Measurements from ENCODE around the gene MAL.
"Not testable (repeated sequence)": the region's sequence is repeated elsewhere in the genome, so short reads cannot be mapped to it uniquely, and the experiment has no call there.

MAL gene

DNA sequence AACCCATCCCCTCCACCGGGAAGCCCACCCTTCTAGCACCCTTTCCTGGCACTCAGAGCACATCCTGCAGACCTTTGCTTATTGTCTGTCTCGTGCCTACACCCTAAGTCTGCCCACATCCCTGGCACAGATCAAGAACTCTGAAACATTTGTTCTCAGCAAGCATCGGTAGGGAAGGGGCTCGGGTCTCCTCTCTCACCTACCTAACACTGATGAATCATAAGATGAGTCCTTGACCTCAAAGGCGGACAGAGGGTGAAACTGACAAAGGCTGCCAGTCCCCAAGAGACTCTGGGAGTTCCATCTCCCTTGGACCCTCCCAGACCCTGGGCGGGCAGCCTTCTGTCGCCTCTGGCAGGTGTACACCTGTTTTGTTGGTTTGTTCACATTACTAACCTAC lies 9.3 kb downstream of the MAL start:
- no peak for DNase-seq

DNA sequence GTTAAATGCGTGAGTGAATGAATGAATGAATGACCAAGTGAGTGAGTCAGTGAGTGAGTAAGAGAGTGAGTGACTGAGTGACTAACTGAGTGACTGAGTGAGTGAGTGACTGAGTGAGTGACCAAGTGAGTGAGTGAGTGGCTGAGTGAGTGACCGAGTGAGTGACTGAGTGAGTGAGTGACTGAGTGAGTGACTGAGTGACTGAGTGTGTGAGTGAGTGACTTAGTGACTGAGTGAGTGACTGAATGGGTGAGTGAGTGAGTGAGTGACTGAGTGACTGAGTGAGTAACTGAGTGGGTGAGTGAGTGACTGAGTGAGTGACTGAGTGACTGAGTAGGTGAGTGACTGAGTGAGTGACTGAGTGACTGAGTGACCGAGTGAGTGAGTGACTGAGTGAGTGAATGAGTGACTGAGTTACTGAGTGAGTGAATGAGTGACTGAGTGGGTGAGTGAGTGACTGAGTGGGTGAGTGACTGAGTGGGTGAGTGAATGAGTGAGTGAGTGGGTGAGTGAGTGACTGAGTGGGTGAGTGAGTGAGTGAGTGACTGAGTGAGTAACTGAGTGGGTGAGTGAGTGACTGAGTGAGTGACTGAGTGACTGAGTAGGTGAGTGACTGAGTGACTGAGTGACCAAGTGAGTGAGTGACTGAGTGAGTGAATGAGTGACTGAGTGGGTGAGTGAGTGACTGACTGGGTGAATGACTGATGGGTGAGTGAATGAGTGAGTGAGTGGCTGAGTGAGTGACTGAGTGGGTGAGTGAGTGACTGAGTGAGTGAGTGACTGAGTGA lies 11.3 kb downstream of the MAL start:
- DNase-seq, result no peak

GRCh38 chr2:95037384-95037839 lies 11.9 kb downstream of the MAL start:
- DNase-seq, result no peak

- DNase-seq, result not testable (repeated sequence)
Observed at GRCh38 chr2:95037841-95038585, 12.5 kb downstream of the MAL start.

GRCh38 chr2:95038635-95039298 lies 13.3 kb downstream of the MAL start:
- DNase-seq, result no peak

DNA sequence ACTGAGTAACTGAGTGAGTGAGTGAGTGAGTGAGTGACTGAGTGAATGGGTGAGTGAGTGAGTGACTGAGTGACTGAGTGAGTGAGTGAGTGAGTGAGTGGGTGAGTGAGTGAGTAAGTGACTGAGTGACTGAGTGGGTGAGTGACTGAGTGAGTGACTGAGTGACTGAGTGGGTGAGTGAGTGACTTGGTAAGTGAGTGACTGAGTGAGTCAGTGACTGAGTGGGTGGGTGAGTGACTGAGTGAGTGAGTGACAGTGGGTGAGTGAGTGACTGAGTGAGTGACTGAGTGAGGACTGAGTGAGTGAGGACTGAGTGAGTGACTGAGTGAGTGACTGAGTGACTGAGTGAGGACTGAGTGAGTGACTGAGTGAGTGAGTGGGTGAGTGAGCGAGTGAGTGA lies 13.9 kb downstream of the MAL start:
- no peak for DNase-seq

- no peak for DNase-seq
Observed at GRCh38 chr2:95039978-95040377, 14.5 kb downstream of the MAL start.

DNA sequence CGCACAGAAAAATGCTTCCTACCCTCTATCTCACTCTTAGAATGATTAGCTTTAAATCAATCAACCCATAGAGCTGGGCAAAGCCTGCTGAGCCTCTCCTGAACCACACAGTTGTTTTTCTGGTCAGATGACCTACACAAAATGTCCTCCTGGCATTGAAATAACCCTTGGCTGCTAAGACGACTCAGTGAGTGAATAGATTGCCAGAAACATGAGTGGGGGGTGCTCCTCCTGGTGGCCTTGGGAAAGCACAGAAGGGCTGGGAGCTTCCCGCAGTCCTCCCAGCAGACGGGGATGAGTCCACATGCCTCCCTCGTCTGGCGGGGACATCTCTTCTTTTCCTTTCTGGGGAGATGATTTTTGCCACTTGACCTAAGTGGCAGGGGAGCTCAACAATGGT lies 14.9 kb downstream of the MAL start:
- DNase-seq, result no peak

DNA sequence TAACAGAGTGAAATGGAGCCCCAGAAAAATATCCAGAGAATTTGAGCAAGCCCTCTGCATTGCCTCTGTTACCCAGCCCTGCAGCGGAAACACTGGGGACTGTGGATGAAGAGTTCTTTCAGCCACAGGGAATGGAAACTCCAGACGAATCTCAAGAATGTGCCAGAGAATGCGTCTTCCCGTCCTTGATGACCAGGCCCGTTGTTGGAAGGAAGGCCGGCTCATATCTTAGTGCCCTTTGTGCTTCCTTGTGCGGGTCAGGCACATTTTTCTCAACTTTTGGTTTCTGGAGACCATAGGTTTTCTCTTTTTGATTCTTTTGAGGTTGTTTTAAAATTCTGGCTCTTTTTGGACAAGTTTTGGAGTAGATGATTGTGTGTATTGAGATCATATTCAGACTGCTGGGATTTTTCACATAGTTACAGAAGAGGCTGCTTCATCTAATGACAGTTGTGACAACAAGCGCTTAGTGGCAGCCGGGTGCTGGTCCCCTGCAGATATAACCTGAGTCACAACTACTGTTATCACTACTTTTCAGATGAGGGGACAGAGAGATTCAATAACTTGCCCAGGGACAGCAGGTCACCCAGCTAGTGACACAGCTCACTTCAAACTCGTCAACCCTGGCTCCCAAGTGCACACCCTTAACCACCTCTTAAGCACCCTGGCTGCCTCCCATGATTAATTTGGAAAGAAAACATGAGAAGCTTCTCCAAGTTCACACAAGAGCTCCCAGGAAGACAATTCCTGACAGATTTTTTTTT lies 15.7 kb downstream of the MAL start:
- no peak for DNase-seq

- DNase-seq, result no peak
Observed at GRCh38 chr2:95041824-95042442, 16.4 kb downstream of the MAL start.

DNA sequence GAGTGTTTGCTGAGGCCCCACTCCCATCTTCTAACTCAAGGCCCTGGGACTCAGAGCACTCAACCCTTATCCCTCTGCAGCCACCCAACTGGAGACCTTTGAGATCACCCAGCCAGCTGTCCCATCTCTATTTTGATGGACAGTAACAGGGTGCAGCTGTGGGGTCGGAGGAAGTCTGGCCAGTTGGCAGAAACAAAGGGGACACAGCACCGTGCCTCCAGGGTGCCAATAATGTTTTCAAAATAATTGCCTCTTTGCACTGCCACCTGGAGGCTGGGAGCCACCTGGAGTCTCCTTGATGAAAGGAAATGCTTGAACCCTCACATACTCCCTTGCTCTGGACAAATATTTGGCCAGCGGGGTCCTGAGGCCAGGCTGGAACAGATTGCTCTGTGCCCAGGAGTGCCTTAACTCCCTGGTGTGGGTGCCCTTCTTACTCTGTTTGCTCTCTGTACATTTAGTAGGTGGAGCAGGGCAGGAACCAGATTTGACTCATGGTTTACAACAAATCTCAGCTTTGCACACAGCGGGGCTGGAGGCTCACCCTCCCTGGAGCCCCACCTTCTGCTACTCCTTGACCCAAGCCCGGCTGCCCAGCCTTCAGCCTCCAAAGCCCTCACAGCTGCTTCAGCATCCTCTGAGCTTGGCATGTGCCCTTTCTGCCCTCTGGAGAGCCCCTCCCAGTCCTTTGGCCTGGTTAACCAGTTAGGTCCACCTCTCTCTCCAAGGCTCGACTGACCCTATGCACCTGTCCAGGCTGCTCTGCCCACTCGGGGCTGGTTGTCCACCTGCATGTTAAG lies 17.2 kb downstream of the MAL start:
- peak; percentile 34 for DNase-seq

DNA sequence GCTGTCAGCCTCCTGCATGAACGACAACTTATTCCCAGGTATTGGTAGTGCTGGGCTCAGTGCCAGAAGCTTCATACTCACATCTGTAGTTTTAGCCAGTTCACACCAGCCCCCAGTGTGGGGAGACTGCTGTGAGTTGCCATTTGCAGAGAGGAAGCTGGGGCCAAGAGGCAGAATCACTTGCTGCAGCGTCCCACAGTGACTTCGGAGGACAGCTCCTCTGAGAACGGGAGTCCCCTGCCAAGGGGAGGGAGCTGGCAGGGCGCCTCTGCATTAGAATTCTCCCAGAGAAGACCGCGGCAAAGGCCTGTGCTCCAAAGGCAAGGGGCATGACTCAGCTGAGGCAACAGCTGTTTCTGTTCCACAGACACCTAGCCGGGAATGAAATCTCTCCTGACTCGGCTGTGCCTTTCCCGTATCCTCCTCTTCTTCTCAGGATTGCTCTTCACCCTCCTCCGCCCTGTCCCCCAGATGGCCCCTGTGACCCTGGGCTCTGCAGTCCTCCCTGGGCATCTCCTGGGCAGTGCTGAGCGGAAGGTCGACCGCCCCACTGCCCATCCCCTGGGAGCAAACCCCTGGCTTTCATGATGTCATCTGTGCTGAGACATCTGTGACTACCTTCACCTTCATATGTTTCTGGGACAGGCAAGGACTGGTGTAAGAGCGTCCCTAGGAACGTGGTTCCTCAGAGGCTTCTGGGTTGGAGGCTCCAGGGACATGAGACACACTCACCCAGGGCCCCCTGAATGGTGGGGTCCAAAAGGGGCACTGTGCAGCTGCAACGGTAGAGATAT lies 18.0 kb downstream of the MAL start:
- no peak for DNase-seq

DNA sequence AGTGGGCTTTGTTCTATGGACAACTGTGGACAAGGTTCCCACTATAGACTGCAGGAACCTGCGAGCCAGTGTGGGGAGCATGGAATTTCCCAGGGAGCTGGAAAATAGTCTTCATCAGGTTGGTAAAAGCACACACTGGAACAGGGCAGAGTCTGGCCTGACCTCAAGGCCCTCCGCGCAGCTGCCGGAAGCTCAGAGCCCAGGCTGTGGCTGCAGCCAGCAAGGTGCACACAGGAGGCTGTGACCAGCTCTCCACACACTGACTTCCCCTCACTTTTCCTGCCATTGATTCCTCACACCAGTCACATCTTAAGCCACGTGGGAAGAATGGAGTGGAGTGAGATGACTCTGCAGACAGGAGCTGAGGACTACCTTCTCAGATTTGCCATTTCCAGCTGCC lies 19.1 kb downstream of the MAL start:
- no peak for DNase-seq

GRCh38 chr2:95046371-95047112 lies 21.0 kb downstream of the MAL start:
- no peak for DNase-seq

DNA sequence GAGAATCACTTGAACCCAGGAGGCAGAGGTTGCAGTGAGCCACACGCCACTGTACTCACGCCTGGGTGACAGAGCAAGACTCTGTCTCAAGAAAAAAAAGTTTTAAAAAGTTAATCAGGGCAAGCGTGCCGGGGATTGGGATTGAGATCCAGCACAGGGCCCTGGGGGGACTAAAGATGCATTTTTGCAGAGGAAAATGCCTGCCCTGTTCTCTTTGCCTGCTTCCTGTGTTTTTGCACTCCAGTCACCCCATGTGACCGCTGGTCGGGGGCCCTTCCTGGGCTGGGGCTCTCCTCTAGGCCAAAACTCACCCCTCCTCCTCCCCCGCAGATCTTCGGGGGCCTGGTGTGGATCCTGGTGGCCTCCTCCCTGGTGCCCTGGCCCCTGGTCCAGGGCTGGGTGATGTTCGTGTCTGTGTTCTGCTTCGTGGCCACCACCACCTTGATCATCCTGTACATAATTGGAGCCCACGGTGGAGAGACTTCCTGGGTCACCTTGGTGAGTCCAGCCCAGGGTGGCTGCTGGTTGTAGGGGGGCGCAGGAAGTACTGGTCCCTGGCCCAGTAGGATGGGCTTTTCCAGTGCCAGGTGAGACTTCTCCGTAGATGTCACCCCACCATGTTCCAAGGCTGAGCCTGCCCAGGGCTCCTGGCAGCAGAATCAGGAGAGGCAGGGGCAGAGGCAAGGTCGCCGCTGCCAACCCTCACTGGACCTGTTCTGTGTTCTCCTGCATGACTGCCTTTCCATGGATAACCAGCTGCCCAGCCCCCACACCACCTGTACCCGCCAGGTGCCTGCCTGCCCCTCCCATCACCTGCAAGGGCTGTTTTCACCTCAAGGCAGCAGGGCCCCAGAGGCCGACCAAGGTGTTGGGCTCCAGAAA lies 22.4 kb downstream of the MAL start:
- peak; percentile 36 for DNase-seq

GRCh38 chr2:95048825-95049682 lies 23.5 kb downstream of the MAL start:
- DNase-seq, result no peak

DNA sequence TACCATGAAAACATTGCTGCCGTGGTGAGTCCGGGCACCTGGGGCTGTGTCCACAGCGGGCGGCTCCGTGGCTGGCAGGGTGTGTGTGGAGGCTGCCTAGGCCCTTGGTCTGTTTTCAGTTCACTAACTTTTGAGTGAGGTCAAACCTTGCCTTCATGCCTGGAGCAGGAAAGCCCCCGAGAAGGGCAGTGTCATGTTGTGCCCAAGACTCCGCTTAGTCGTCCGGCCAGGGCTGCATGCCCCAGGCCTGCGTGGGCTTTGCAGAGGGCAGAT lies 24.1 kb downstream of the MAL start:
- no peak for DNase-seq

DNA sequence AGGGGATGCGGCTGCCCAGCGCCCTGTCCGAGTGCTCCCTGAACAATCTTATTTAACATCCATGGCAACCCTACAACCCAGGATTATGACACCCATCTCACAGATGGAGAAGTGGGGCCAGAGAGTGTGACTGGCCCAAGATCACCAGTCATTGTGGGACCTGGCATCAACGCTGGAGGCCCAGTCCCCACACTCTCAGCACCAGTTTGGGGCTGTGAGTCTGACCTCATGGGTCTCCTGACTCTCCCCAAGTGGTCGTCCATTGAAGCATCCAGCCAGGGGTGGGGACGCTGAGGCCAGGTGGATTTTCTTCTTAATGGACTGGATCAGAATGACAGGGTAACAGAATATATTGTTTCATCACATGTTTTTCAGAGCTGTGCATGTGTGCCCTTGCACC lies 24.5 kb downstream of the MAL start:
- DNase-seq, result no peak

All from DMS153 (cell line).